IPS-18c (cell line): ENCODE results near the gene SLAMF9.

Experiments
- H3K4me3 ChIP-seq: 2 replicates; pipeline ENCODE4 v1.7.0; 2013; ENCODE audit warnings: low read depth, mild to moderate bottlenecking, low read length, moderate library complexity; ENCODE audit not compliant: insufficient read depth
- H3K9me3 ChIP-seq: one replicate; pipeline ENCODE4 v1.6.1; 2013; ENCODE audit warnings: mild to moderate bottlenecking, low read length, moderate library complexity; ENCODE audit not compliant: control insufficient read depth, insufficient read depth

Gene SLAMF9

DNA sequence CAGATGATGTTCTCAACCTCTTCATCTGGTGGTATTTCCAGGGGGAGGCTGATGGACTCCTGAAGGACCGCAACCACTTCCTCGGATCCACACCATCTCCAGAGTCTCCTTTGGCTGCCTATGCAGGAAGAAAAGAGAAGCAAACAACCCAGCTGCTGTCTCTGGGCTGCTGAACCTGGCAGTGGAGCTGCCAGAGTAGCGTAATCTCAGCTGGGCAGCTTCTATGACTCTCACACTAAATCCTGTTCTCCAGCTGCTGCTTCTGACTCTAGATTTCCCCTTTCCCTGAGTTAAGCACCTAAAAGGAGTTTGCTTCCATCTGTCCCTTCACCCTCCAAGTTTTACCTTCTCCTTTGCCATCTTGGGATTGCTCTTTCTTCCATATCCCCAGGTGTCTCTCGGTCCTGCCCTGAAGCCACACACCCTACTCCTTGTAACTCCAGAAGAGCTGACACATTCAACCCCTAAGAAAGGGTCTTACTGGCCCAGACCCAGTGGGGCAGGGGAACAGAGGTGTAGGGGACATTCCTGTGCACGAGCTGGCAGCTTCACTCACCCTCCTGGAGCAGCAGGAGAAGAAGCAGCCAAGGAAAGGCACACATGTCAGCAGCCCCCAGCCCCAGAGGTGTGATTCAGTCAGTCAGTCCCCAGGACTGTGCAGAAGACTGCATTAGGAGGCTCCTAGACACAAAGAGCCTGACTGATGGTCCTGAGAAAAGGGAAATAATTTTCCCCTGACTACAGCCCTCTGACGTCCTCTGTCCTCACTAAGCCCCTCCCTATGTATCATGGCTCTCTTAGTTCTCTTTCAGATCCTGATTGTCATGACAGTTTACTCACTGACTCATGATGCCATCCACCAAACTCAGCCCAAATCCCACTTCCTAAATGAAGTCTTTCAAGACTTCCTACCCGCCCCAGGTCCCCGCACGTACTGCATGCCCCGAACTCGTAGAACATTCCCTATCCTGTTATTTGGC, at the start of gene SLAMF9:
SLAMF9 (minus strand) TSS at position 702 of the 980 bp plus-strand sequence; CDS start at position 602, 100 bp downstream.
- H3K4me3 ChIP-seq = no peak within 1 kb of the TSS

DNA sequence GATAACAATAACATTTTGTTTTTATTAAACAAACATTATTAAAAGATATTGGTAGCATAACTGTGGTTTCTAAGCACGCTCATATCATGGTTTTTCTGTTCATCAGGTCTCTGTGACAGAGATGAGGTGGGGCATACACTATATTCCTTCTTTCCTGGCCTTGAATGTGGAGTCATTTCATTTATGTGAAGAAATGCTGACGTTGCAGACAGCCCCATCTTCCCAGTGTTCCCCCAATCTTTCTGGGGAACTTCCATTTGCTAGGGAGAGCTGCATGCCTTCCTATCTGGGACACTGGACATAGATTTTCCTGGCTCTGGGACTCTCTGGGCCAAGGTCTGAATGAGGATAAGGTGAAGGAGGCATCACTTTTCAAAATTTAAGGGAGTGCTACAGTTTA, 47.4 kb upstream of the SLAMF9 start:
- no peaks in the 10 kb centered on the region for H3K9me3 ChIP-seq
- H3K4me3 ChIP-seq = no peak overlapping the region

More for the DNA sequence above, at the start of gene SLAMF9:
- H3K9me3 ChIP-seq = no peaks in the 10 kb centered on the region

DNA sequence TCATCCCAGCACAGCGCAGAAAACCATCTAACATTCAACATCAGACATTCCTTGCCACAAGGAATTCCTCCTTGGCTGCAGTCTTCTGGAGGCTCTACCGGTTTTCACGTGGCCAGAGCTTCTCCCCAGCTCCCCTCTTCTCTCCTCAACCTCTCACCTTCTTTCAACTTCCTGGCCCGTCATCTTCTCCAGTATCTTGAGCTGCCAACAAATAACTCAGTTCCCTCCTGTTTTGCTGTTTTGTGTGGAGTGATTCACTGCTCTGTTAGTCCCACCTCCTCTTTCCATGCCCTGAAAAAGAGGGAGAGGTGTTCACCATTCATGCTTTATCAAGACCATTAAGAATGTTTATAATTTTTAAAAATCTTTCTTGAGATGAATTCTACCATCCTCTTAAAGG, 45.2 kb upstream of the SLAMF9 start:
- no peaks in the 10 kb centered on the region for H3K9me3 ChIP-seq
- no peak overlapping the region for H3K4me3 ChIP-seq

DNA sequence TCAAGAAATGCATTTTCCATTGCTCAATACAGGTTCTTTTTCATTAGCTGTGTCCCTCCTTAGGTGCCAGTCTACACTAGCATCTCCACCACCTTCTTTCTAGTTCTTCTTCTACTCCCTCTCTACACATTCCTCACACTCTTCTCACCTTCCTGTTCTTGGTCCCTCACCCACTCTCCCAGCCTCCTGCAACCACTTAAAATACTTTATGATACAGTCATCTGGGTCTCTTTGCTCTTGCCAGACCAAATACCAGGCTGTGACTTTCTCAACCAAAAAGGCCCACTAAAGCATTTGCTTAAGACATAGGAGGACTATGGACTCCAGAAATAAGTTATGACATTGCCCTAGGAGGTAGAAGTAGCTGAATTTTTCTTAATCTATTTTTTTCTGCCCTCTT, 42.6 kb upstream of the SLAMF9 start:
- Histone ChIP-seq H3K9me3 (no peaks in the 10 kb centered on the region), H3K4me3 (no peak overlapping the region)

DNA sequence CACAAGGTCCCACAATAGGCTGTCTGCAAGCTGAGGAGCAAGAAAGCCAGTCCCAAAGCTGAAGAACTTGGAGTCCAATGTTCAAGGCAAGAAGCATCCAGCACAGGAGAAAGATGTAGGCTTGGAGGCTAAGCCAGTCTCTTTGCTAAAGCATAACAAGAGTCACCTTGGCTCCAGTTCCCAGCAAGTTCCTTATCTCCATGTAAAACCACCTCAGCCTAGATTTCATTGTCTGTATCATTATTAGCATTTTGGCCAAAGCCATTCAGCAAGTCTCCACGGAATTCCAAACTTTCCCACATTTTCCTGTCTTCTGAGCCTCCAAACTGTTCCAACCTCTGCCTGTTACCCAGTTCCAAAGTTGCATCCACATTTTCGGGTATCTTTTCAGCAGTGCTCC, 40.9 kb upstream of the SLAMF9 start:
- no peaks in the 10 kb centered on the region for H3K9me3 ChIP-seq
- H3K4me3 ChIP-seq = no peak overlapping the region

DNA sequence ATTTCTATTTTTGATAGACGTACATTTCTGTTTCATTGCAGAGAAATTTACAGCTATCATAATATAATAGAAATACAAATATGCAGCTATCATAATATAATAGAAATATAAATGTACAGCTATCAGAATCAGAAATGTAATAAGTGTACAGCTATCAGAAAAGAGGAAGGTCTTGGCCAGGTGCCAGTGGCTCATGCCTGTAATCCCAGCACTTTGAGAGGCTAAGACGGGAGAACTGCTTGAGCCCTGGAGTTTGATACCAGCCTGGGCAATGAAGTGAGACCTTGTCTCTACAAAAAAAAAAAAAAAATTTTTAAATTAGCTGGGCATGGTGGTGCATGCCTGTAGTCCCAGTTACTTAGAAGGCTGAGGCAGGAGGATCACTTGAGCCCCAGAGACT, 39.9 kb upstream of the SLAMF9 start:
- H3K4me3 ChIP-seq = no peak overlapping the region
- H3K9me3 ChIP-seq = no peaks in the 10 kb centered on the region

DNA sequence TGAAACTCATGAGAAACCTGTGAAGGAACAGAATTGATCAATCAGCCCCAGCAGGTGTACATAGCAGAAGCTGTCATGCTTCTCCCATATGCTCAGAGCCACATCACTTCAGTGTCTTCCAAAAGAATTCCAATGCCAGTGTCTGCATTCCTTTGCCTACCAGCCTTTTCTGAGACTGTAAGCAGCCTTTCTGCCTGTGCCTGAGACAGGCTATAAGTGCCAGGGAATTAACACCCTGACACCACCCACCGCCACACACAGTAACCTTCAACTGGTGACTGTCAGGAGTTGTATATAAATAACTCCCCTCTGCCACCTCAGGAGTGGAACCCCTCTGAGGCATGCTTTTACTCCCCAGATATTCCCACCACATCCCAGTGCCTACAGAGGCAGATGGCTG, 38.1 kb upstream of the SLAMF9 start:
- H3K4me3 ChIP-seq = no peak overlapping the region

DNA sequence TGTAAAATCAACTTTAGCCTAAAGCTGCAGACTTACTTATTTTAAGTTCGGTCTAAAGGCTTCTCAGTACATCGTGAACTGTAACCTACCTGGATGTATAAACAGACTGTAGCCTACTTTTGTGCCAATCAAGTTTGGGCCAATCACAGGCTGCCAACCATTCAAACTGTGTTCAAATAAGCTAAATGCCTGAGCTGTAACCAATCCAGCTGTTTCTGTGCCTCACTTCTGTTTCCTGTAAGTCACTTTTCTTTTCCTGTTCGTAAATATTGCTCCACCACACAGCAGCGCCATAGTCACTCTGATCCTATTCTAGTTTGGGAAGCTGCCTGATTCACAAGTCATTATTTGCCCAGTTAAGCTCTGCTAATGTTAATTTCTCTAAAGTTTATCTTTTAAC, 37.5 kb upstream of the SLAMF9 start:
- Histone ChIP-seq H3K4me3 (no peak overlapping the region), H3K9me3 (no peaks in the 10 kb centered on the region)

More for the DNA sequence above, 38.1 kb upstream of the SLAMF9 start:
- H3K9me3 ChIP-seq = no peaks in the 10 kb centered on the region

DNA sequence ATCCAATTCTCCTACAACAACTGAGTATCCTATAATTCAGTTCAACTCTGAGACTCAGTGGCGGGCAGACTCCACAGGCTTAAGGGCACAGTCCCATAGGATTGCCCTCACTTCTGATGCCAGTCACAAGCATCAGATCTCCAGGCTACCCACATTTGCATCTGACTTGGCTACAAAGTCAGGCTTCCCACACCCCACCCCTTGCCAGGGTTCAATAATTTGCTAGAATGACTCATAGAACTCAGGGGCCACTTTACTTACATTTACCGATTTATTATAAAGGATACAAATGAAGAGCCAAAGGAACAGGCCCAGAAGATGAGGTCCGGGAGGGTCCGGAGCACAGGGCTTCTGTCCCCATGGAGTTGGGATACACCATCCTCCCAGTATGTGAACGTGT, 36.0 kb upstream of the SLAMF9 start:
- Histone ChIP-seq H3K9me3 (no peaks in the 10 kb centered on the region), H3K4me3 (no peak overlapping the region)

DNA sequence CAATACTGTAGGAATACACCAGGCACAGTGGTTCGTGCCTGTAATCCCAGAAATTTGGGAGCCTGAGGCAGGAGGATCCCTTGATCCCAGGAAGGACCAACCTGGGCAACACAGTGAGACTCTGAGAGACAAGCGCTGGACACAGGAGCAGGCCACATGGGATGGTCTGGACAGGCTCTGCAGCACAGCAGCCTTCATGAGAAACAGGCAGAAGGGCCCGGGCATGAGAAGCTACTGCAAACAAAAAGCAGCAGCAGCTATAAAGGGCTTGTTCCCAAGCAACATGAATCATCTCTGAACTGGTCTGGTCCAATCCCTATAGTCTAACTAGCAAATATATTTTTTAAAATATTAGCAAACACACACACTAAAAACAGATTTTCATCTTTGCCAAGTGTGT, 35.5 kb upstream of the SLAMF9 start:
- no peak overlapping the region for H3K4me3 ChIP-seq
- H3K9me3 ChIP-seq = no peaks in the 10 kb centered on the region

DNA sequence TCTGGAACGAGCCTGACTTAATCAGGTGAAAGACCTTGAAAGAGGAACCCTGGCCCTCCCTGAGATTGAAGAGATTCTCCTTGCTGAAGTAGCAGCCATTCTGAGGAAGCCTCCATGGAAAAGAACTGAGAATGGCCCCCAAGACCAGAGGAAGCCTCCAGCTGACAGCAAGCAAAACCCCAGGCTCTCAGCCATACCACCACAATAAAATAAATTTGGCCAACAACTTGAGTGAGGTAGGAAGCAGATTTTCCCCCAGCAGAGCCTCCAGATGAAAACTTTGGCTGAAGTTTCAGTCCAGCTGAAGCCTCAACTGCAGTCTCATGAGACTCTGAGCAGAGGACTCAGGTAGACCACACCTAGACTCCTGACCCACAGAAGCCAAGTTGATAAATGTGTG, 34.0 kb upstream of the SLAMF9 start:
- Histone ChIP-seq H3K9me3 (no peaks in the 10 kb centered on the region), H3K4me3 (no peak overlapping the region)

DNA sequence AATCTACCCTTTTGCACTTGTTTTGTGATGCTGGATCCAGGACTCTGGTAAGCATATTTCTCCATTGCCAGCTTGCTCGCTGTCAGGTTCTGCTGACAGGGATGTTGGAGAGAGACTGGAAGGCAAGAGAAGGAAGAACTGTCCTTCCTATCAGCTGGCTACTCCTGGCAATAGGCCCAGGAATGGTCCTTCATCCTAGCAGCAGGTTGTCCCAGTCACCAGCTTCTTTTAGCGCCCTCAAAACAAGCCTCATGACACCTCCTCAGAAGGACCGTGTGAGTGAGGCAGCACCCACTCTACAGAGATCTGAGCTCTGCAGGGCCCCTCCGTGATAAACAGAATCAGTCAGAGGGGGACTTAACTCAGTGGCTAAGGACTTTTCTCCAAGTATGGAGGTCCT, 33.1 kb upstream of the SLAMF9 start:
- Histone ChIP-seq H3K9me3 (no peaks in the 10 kb centered on the region), H3K4me3 (no peak overlapping the region)

DNA sequence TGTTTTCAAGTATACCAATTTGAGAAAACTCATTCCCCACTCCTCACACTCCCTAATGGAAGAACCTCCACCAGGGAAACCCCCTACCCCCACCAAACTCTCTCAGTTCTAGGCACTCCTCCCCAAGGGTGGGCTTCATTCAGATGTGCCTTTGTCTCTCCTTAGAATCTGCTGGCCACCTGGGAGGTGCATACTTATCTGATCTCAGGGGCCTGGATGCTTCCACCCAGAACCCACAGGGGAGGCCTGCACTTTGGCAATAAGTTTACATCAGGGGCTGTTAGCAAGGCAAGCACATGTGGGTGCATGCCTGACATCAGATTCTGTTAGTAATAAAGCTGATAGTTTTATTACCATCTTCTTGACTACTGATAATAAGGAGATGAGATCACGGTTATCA, 32.5 kb upstream of the SLAMF9 start:
- Histone ChIP-seq H3K4me3 (no peak overlapping the region), H3K9me3 (no peaks in the 10 kb centered on the region)

DNA sequence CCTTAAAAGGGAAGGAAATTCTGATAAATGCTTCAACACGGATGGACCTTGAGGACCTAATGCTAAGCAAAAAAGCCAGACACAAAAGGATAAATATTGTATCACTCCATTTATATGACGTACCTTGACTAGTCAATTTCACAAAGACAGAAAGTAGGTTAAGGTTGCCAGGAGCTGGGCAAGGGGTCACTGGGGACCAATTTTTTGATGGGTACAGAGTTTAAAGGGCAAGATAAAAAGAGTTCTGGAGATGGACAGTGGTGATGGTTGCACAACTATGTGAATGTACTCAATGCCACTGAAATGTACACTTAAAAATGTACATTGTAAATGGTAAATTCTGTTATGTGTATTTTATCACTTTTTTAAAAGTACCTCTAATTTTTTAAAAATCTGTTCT, 32.1 kb upstream of the SLAMF9 start:
- Histone ChIP-seq H3K9me3 (no peaks in the 10 kb centered on the region), H3K4me3 (no peak overlapping the region)

DNA sequence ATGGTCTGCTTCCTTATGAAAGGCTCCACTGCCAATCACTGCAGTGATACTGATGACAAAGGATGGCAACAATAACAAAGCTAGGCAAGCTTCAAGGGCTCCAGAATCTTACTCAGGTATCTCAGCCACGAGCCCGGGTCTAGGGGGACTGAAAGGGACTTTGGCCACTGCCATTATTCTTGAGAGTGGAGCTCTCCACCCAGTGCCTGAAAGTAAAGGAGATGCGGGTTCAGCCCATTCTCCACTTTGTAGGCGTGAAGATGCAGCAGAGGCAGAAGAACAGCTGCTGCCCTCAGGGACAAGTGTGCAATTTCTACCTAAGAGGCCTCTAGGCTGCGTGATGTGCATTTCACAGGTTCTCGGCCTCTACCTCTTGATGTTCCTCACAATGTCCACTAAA, 31.4 kb upstream of the SLAMF9 start:
- Histone ChIP-seq H3K9me3 (no peaks in the 10 kb centered on the region), H3K4me3 (no peak overlapping the region)

DNA sequence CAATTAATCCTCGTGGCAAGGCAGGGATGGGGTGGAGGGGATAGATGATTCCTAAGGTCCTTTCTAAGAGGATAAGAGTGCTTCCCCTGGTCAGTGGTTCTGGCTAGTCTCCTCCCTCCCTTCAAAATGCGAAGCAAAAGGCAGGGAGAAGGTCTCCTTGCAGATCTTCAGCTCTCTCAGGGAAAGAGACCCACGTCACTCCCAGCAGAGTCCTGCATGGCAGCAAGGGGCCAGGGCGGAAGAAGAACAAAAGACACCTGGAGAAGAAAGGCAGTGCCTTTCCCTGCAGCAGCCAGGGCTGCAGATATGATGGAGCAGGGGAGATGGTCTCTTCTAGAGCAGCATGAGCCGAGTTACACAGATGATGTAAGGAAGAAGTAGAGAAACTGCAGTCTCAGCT, 29.6 kb upstream of the SLAMF9 start:
- Histone ChIP-seq H3K9me3 (no peaks in the 10 kb centered on the region), H3K4me3 (no peak overlapping the region)

DNA sequence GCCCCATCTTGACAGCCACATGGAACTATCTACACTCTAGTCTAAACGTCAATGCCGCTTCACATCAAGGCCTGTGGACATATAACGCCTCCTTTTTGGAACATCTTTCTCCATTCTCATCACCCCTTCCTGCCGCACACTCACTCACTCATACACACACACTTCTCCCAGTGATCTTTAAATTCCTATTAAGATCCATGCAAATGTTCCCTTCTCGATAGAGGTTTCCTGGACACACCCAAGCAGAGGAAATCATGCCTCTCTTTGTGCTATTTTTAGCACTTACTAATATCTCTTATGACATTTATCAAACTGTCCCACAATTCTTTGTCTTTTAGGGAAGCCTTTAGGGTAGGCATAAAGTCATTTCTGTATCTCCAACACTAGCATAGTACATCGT, 28.2 kb upstream of the SLAMF9 start:
- Histone ChIP-seq H3K9me3 (no peaks in the 10 kb centered on the region), H3K4me3 (no peak overlapping the region)

DNA sequence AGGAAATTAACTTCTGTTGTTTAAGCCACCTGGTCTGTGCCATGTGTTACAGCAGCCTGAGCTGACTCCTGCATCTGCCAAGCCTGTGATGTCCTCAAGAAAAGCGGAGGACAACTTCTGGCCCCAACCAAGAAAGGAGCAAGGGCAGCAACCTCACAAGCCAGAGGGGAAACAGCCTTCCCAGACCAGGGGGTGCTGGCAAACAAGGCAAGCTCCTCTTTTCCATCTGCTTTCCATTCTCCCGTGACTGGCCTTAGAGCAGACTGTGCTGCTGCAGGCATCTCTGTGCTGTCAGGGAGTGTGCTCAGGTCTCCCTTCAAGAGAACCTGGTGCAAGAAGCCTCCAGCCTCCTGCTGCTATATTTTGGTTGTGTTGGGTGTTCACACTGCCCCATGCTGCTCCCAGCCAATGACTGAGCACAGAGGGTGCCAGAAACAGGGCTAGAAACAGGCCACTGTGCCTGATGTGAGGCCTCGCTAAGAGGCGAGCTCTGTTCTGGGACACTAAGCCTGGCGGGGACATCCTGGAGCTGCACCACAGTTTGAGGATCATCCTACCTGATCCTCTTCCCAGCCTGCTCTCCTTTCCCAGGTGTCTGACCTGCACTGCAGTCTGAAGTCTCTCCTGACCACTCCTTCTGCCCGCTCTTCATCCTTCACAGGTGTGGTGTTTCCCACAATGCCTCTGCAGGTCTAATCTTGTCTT, 27.5 kb upstream of the SLAMF9 start:
- Histone ChIP-seq H3K9me3 (no peaks in the 10 kb centered on the region), H3K4me3 (no peak overlapping the region)
